Uterus (tissue), 2 donors: ENCODE data around the gene GPATCH2.

Experiments
- CTCF ChIP-seq, 4 experiments: fragments of 200-600 bp in 2 of 4; fragments of 450-650 bp in 2 of 4; sonication (generic) in 2 of 4; IDR thresholded peaks; one replicate each; pipeline ENCODE4 v1.5.1; 2016 to 2019; ENCODE audit warnings: antibody characterized with exemption in 4 of 4, mild to moderate bottlenecking in 2 of 4, moderate library complexity in 1 of 4
- POLR2A ChIP-seq, 2 donors: fragments of 450-650 bp; IDR thresholded peaks; one replicate each; pipeline ENCODE4 v1.6.1; 2016; ENCODE audit warnings: antibody characterized with exemption in 2 of 2, mild to moderate bottlenecking in 1 of 2, moderate library complexity in 1 of 2

GRCh38 chr1:217462666-217463065 is 168.2 kb downstream of the GPATCH2 start:
- no peak for TF ChIP-seq CTCF (IDR thresholded peaks at IDR 0.05)
- TF ChIP-seq POLR2A (IDR thresholded peaks at IDR 0.05), result no peak
